AG04450 (cell line): ENCODE results near the gene RBKS. TPM values are rescaled to one million over a fixed set of nuclear protein-coding genes. Genes with fewer than 3 reads are reported as not detected.

Experiments
- CTCF ChIA-PET: fragments of 300-600, 350-600 bp; formaldehyde crosslinking; extraction: SDS; loops from one replicate; lab custom pipeline; 2022; ENCODE audit warnings: antibody characterized with exemption, inconsistent platforms; lab: Charles Lee
- POLR2A ChIA-PET: fragments of 350-600 bp; formaldehyde crosslinking; extraction: SDS; loops from one replicate; lab custom pipeline; 2021; ENCODE audit warnings: antibody characterized with exemption, inconsistent platforms; lab: Yijun Ruan, JAX
- DNase-seq: peaks from one replicate; pipeline ENCODE4 v3.0.0-alpha.2; 2011; ENCODE audit warnings: low read depth, low spot score
- H3K27ac ChIP-seq: one replicate; pipeline ENCODE4 v1.5.1; 2012; ENCODE audit warnings: low read depth, low read length, control low read depth
- H3K27me3 ChIP-seq: one replicate; pipeline ENCODE4 v1.6.0; 2012; ENCODE audit warnings: low read length; ENCODE audit not compliant: control insufficient read depth, insufficient read depth
- H3K4me3 ChIP-seq: 2 replicates; pipeline ENCODE4 v1.5.1; 2011; ENCODE audit warnings: mild to moderate bottlenecking, low read depth, low read length, control low read depth
- H3K9me3 ChIP-seq: 2 replicates; pipeline ENCODE4 v1.5.1; 2012; ENCODE audit warnings: low read length; ENCODE audit not compliant: control insufficient read depth, insufficient read depth
- polyA plus RNA-seq: library from polyadenylated mRNA; depleted of rRNA; stranded (reverse); fragments of >200 nt; gene quantifications from 2 replicates; pipeline ENCODE4 v1.2.3, GENCODE V29; 2011
- TF ChIP-seq, protein P1 (sequence below): IDR thresholded peaks from 2 replicates; pipeline ENCODE4 v1.5.1; 2011; ENCODE audit warnings: low read depth, low read length, control low read depth, inconsistent platforms

RBKS gene
- polyA plus RNA-seq, 1 experiment = 1.5 TPM

DNA sequence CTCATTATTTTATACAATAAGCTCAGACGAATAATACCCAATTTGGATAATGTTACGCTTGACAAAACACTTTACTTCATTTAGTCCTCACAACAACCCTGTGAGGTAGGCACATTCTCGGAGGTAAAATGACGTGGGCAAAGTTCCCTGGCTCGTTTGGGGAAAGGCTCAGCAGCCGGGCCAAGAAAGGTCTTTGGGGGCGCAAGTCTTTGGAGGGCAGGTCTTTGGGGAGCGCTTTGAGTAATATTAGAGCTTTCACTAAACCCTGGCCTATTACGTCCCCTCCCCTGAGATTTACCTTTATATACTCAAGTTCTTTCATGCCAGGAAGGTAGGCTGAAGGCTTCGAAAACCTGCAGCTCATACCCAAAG, 427 bp downstream of the RBKS start:
- no peaks in the 10 kb centered on the region; the same call in 1 of the 2 replicates for H3K9me3 ChIP-seq
- TF ChIP-seq, protein P1, sequence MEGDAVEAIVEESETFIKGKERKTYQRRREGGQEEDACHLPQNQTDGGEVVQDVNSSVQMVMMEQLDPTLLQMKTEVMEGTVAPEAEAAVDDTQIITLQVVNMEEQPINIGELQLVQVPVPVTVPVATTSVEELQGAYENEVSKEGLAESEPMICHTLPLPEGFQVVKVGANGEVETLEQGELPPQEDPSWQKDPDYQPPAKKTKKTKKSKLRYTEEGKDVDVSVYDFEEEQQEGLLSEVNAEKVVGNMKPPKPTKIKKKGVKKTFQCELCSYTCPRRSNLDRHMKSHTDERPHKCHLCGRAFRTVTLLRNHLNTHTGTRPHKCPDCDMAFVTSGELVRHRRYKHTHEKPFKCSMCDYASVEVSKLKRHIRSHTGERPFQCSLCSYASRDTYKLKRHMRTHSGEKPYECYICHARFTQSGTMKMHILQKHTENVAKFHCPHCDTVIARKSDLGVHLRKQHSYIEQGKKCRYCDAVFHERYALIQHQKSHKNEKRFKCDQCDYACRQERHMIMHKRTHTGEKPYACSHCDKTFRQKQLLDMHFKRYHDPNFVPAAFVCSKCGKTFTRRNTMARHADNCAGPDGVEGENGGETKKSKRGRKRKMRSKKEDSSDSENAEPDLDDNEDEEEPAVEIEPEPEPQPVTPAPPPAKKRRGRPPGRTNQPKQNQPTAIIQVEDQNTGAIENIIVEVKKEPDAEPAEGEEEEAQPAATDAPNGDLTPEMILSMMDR = no peak
- peak overlapping the region; percentile 42 for H3K27ac ChIP-seq
- no peak for DNase-seq
- ChIA-PET CTCF (no interaction called here), POLR2A (interaction anchor here (1.9 kb wide), 1 partner anchor 91 kb away, joined by 6 read pairs; no protein-coding TSS in a partner anchor)
- H3K27me3 ChIP-seq = no peaks in the 10 kb centered on the region
- peak overlapping the region; percentile 88 for H3K4me3 ChIP-seq

DNA sequence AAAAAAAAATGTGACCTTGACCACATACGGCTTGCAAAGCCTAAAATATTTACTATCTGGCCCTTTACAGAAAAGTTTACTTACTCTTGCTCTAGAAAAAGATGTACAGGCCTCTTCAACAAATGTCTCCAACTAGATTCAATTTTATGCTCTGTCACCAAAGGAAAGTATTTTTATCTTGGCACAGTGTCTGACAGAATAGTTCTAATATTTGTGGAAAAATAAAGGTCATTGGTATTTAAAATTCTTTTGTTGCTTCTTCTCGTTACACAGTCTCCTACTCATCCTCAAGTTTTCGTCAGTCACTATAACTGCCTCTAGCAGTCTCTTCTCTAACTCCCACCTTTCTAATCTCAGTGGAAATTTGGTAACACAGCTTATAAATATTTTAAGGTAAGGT, 1.4 kb downstream of the RBKS start:
- no peaks in the 10 kb centered on the region for H3K27me3 ChIP-seq
- H3K27ac ChIP-seq = no peak overlapping the region
- TF ChIP-seq, protein P1 = no peak
- no peak overlapping the region for H3K4me3 ChIP-seq
- POLR2A ChIA-PET = no interaction called here
- DNase-seq = no peak
- H3K9me3 ChIP-seq = no peaks in the 10 kb centered on the region; the same call in 1 of the 2 replicates
- CTCF ChIA-PET = no interaction called here

DNA sequence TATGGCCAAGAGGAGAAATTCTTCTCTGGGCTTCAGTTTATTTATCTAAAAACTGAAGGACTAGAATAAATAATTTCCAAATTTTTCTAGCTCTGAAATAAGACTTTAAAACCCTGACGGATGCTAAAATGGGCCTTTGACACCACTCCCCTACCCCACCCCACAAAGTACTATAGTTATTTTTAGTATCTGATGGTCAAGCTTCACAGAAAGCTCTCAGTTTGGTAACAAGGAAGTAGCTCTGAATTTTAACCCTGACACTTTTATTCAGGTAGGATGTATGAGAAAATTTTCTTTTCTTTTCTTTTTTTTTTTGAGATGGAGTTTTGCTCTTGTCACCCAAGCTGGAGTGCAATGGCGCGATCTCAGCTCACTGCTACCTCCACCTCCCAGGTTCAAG, 2.4 kb downstream of the RBKS start:
- CTCF ChIA-PET = interaction anchor here (0.6 to 1.3 kb wide), 4 partner anchors 165 to 205 kb away, joined by 3 to 6 read pairs (median 4); no protein-coding TSS in a partner anchor
- Histone ChIP-seq H3K9me3 (no peaks in the 10 kb centered on the region; the same call in 1 of the 2 replicates), H3K27ac (no peak overlapping the region), H3K4me3 (no peak overlapping the region), H3K27me3 (no peaks in the 10 kb centered on the region)
- TF ChIP-seq, protein P1 = no peak
- POLR2A ChIA-PET = interaction anchor here (0.7 kb wide), 1 partner anchor 88 kb away, joined by 3 read pairs; no protein-coding TSS in a partner anchor
- no peak for DNase-seq

DNA sequence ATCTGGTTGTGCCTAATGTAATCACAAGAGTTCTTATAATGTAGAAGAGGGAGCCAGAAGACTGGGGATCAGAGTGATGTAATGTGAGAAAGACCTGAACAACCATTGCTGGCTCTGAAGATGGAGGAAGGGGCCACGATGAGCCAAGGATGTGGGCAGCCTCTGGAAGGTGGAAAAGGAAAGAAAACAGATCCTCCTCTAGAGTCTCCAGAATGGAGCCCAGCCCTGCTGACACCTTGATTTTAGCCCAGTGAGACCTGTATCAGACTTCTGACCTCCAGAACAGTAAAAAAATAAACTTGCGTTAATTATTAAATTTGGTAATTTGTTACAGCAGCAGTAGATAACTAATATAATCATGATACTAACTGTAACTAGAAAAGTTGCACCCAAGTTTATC, 3.1 kb downstream of the RBKS start:
- H3K27ac ChIP-seq = no peak overlapping the region
- POLR2A ChIA-PET = no interaction called here
- CTCF ChIA-PET = interaction anchor here (1.3 kb wide), 1 partner anchor 164 kb away, joined by 3 read pairs; no protein-coding TSS in a partner anchor
- TF ChIP-seq, protein P1 = no peak
- no peaks in the 10 kb centered on the region for H3K27me3 ChIP-seq
- no peaks in the 10 kb centered on the region; the same call in 1 of the 2 replicates for H3K9me3 ChIP-seq
- H3K4me3 ChIP-seq = no peak overlapping the region
- DNase-seq = no peak

DNA sequence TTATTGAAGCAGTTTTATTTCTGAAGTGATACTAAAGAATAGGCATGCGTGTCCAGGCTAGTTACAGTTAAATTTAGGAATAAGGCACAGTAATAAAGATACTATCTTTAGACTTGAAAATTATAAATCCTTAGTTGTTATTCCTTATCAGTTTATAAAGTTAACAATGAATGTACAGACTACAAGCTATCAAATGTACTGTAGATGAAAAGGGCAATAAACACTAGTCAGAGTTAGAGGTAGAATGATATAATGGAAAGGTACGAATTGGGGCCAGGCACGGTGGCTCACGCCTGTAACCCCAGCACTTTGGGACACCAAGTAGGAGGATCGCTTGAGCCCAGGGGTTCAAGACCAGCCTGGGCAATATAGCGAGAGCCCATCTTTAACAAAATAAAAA, 3.9 kb downstream of the RBKS start:
- no peak for DNase-seq
- TF ChIP-seq, protein P1 = no peak
- Histone ChIP-seq H3K9me3 (no peaks in the 10 kb centered on the region; the same call in 1 of the 2 replicates), H3K27ac (no peak overlapping the region), H3K27me3 (no peaks in the 10 kb centered on the region), H3K4me3 (no peak overlapping the region)
- ChIA-PET POLR2A (interaction anchor here (0.6 kb wide), 1 partner anchor 505 kb away, joined by 3 read pairs; no protein-coding TSS in a partner anchor), CTCF (interaction anchor here (0.6 kb wide), 1 partner anchor 25 kb away, joined by 3 read pairs; no protein-coding TSS in a partner anchor)
